ENCODE data around the gene CHADL.

- TF ChIP-seq, protein P1, sequence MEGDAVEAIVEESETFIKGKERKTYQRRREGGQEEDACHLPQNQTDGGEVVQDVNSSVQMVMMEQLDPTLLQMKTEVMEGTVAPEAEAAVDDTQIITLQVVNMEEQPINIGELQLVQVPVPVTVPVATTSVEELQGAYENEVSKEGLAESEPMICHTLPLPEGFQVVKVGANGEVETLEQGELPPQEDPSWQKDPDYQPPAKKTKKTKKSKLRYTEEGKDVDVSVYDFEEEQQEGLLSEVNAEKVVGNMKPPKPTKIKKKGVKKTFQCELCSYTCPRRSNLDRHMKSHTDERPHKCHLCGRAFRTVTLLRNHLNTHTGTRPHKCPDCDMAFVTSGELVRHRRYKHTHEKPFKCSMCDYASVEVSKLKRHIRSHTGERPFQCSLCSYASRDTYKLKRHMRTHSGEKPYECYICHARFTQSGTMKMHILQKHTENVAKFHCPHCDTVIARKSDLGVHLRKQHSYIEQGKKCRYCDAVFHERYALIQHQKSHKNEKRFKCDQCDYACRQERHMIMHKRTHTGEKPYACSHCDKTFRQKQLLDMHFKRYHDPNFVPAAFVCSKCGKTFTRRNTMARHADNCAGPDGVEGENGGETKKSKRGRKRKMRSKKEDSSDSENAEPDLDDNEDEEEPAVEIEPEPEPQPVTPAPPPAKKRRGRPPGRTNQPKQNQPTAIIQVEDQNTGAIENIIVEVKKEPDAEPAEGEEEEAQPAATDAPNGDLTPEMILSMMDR (conservative IDR thresholded peaks at IDR 0.05; ENCODE audit: low read length), result no peak
- no peak for TF ChIP-seq EZH2phosphoT487 (IDR thresholded peaks at IDR 0.05; ENCODE audit: borderline replicate concordance)
These were observed 20.1 kb upstream of the CHADL start for GRCh38 chr22:41260871-41261270.
